Panc1 (cell line): ENCODE data around the gene SELENOW. TPM values are rescaled to one million over a fixed set of nuclear protein-coding genes. Genes with fewer than 3 reads are reported as not detected.

Experiments
- ATAC-seq: fragments of 200-7000 bp; cut with Tn5 transposase; 2 replicates; pipeline ENCODE4 v1.9.1; 2020; ENCODE audit warnings: mild to moderate bottlenecking, moderate library complexity
- BruUV-seq: library from RNA; stranded (reverse); fragments of 400-500 nt; replicated peaks from 2 replicates; lab custom pipeline; 2021; lab: Mats Ljungman, UMichigan
- CTCF ChIA-PET: fragments of 300-600 bp; sonication (Branson Sonifier 250); formaldehyde crosslinking; loops from one replicate; lab custom pipeline; 2022; ENCODE audit warnings: antibody characterized with exemption; lab: Charles Lee
- POLR2A ChIA-PET: fragments of 300-600 bp; sonication (Branson Sonifier 250); formaldehyde crosslinking; loops from one replicate; lab custom pipeline; 2022; ENCODE audit warnings: antibody characterized with exemption; lab: Charles Lee
- DNase-seq: peaks from one replicate; pipeline ENCODE4 v3.0.0-alpha.2; 2010; ENCODE audit warnings: low read depth, low spot score
- H3K27ac ChIP-seq: 2 replicates; pipeline ENCODE4 v1.5.1; 2011; ENCODE audit warnings: mild to moderate bottlenecking, low read length, inconsistent platforms
- H3K27me3 ChIP-seq: fragments of 200-500 bp; sonication (Bioruptor generic); 2 replicates; pipeline ENCODE4 v1.6.0; 2014; ENCODE audit warnings: low read length, inconsistent platforms; ENCODE audit not compliant: control insufficient read depth, insufficient read depth
- H3K36me3 ChIP-seq: fragments of 200-500 bp; sonication (Bioruptor generic); 2 replicates; pipeline ENCODE4 v1.5.1; 2014; ENCODE audit warnings: inconsistent platforms, mild to moderate bottlenecking, low read length, moderate library complexity; ENCODE audit not compliant: control insufficient read depth, insufficient read depth
- H3K4me1 ChIP-seq: 2 replicates; pipeline ENCODE4 v1.5.1; 2011; ENCODE audit warnings: inconsistent platforms, mild to moderate bottlenecking, low read length, moderate library complexity; ENCODE audit not compliant: control insufficient read depth, insufficient read depth
- H3K4me3 ChIP-seq, 2 experiments: 2 replicates each; pipeline ENCODE4 v1.5.1; 2011 to 2012; ENCODE audit warnings: low read depth in 2 of 2, low read length in 2 of 2, mild to moderate bottlenecking in 2 of 2, inconsistent platforms in 1 of 2, moderate library complexity in 1 of 2
- H3K9me3 ChIP-seq: fragments of 200-500 bp; sonication (Bioruptor generic); 2 replicates; pipeline ENCODE4 v1.5.1; 2014; ENCODE audit warnings: low read depth, mild to moderate bottlenecking, inconsistent platforms, low read length, moderate library complexity; ENCODE audit not compliant: control insufficient read depth, insufficient read depth
- CTCF ChIP-seq: fragments of 450-650 bp; IDR thresholded peaks from 2 replicates; pipeline ENCODE4 v1.5.1; 2017; ENCODE audit warnings: mild to moderate bottlenecking
- POLR2AphosphoS5 ChIP-seq: IDR thresholded peaks from 2 replicates; pipeline ENCODE4 v1.6.1; 2012; ENCODE audit warnings: mild to moderate bottlenecking, low read depth, low read length, moderate library complexity
- REST ChIP-seq, 2 experiments: IDR thresholded peaks; 2 replicates each; pipeline ENCODE4 v1.6.1; 2011 to 2012; ENCODE audit warnings: low read depth in 2 of 2, control low read depth in 1 of 2, low read length in 1 of 2, mild to moderate bottlenecking in 1 of 2, moderate library complexity in 1 of 2; ENCODE audit not compliant: insufficient read depth in 1 of 2
- SIN3A ChIP-seq: IDR thresholded peaks from 2 replicates; pipeline ENCODE4 v1.6.1; 2012; ENCODE audit warnings: low read depth, mild to moderate bottlenecking, low read length, moderate library complexity, borderline replicate concordance; ENCODE audit not compliant: insufficient read depth
- TCF7L2 ChIP-seq: IDR thresholded peaks from 2 replicates; pipeline ENCODE4 v1.6.1; 2011; ENCODE audit warnings: mild to moderate bottlenecking, low read depth, low read length, inconsistent platforms
- in situ Hi-C: cut with HindIII; loops from 2 replicates; pipeline ENCODE4 v1.10.0; 2016; ENCODE audit warnings: low sequenced_read_pairs, low pct_unique_long_range_greater_than_20kb
- intact Hi-C: fragments of 100-400 bp; cut with micrococcal nuclease; formaldehyde crosslinking; loops from one replicate; pipeline ENCODE4 v1.10.0; 2022; ENCODE audit not compliant: unreplicated experiment
- total RNA-seq: library from RNA; stranded (reverse); gene quantifications from one replicate; pipeline ENCODE4 v1.2.1, GENCODE V29; 2021; ENCODE audit not compliant: unreplicated experiment

Gene SELENOW
- total RNA-seq, 1 experiment from 2014 or later = 62.0 TPM

- Histone ChIP-seq H3K27ac (no peak overlapping the region), H3K27me3 (no peaks in the 10 kb centered on the region), H3K9me3 (no peaks in the 10 kb centered on the region), H3K36me3 (no peaks in the 10 kb centered on the region), H3K4me3 (no peak overlapping the region), H3K4me1 (no peaks in the 10 kb centered on the region)
- ATAC-seq (no peak), DNase-seq (no peak)
- POLR2A ChIA-PET = no interaction called here
- CTCF ChIA-PET = interaction anchor here (0.6 kb wide), 1 partner anchor 1025 kb away, joined by 9 read pairs; no protein-coding TSS in a partner anchor
- in situ Hi-C loops (no loop called here), intact Hi-C loops (no loop called here)
- no TSS peak for BruUV-seq
- TF ChIP-seq TCF7L2 (no peak), REST (IDR thresholded peaks at IDR 0.05; ENCODE audit: insufficient read depth in 1 of 2, low read depth in 2 of 2, low read length in 1 of 2) (no peak), CTCF (peak; percentile 48; the same call in 1 of the 2 replicates), SIN3A (no peak), POLR2AphosphoS5 (no peak)
Measured at GRCh38 chr19:47794526-47794925, 16.0 kb downstream of the SELENOW start.

DNA sequence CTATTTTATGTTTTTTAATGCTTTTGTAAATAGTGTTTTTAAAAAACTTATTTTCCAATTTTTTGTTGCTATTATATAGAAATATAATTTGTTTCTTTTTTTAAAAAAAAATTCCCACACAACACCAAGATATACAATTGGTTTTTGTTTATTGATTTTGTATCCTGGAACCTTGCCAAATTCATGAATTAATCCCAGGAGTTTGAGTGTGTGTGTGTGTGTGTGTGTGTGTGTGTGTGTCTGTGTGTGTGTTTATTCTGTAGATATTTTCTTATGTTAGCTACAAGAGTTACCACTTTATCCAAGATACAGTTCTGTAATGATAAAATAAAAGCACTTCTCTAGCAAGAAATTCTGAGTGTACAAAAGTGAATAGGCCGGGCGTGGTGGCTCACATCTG is 18.3 kb downstream of the SELENOW start:
- Histone ChIP-seq H3K27me3 (no peaks in the 10 kb centered on the region), H3K27ac (no peak overlapping the region), H3K9me3 (no peaks in the 10 kb centered on the region), H3K4me3 (no peak overlapping the region), H3K4me1 (no peaks in the 10 kb centered on the region), H3K36me3 (no peaks in the 10 kb centered on the region)
- no TSS peak for BruUV-seq
- DNase-seq (no peak), ATAC-seq (no peak)
- CTCF ChIA-PET = no interaction called here
- intact Hi-C loops (no loop called here), in situ Hi-C loops (no loop called here)
- POLR2A ChIA-PET = no interaction called here
- TF ChIP-seq CTCF (no peak), POLR2AphosphoS5 (no peak), TCF7L2 (no peak), SIN3A (no peak), REST (IDR thresholded peaks at IDR 0.05; ENCODE audit: insufficient read depth in 1 of 2, low read depth in 2 of 2, low read length in 1 of 2) (no peak)
